Measurements from ENCODE around the gene THAP9. TPM values are rescaled to one million over a fixed set of nuclear protein-coding genes. Genes with fewer than 3 reads are reported as not detected.

Gene THAP9
- polyA plus RNA-seq, 2 of the 4 experiments (the other 2 are of a cell fraction), result 1.7 to 5.3 TPM

DNA sequence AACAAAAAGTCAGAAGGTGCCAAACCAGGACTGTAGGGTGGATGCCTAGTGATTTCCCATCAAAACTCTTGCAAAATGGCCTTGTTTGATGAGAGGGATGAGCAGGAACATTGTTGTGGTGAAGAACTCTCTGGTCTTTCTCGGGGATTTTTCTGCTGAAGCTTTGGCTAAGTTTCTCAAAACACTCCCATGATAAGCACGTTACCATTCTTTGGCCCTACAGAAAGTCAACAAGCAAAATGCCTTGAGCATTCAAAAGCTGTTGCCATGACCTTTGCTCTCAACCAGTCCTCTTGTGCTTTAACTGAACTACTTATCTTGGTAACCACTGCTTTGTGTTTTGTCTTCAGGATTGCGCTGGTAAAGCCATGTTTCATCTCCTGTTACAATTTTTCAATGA, 6.6 kb upstream of the THAP9 start:
- POLR2A ChIA-PET, result no interaction called here
- CTCF ChIA-PET, result no interaction called here
- H3K4me2 ChIP-seq, result no peak overlapping the region
- WGBS (ENCODE audit: missing lambda C conversion rate), result 80% methylated on average over 3 of the region's 3 CpGs
- FAIRE-seq (no peak), ATAC-seq (no peak), DNase-seq (ENCODE audit: low read depth in 1 of 2, low spot score in 1 of 2) (no peak)
- H3K27ac ChIP-seq, result no peak overlapping the region
- no peaks in the 10 kb centered on the region for H3K9me3 ChIP-seq
- H3K4me3 ChIP-seq, result no peak overlapping the region
- TF ChIP-seq NFE2L2 (conservative IDR thresholded peaks at IDR 0.05; ENCODE audit: low read length) (no peak), KDM5A (IDR thresholded peaks at IDR 0.05) (no peak), RCOR1 (IDR thresholded peaks at IDR 0.05; ENCODE audit: low read depth, low read length) (no peak), HOXB5 (CRISPR knock-in tag; IDR thresholded peaks at IDR 0.05) (no peak), GATA3 (IDR thresholded peaks at IDR 0.05; ENCODE audit: borderline replicate concordance) (no peak), PHF8 (IDR thresholded peaks at IDR 0.05; ENCODE audit: borderline replicate concordance, low read depth) (no peak), NR3C1 (IDR thresholded peaks at IDR 0.05) (no peak), KDM1A (IDR thresholded peaks at IDR 0.05; ENCODE audit: low read depth) (no peak), MYC (IDR thresholded peaks at IDR 0.05; ENCODE audit: borderline replicate concordance, low read length) (no peak)
- TF ChIP-seq, protein P1, sequence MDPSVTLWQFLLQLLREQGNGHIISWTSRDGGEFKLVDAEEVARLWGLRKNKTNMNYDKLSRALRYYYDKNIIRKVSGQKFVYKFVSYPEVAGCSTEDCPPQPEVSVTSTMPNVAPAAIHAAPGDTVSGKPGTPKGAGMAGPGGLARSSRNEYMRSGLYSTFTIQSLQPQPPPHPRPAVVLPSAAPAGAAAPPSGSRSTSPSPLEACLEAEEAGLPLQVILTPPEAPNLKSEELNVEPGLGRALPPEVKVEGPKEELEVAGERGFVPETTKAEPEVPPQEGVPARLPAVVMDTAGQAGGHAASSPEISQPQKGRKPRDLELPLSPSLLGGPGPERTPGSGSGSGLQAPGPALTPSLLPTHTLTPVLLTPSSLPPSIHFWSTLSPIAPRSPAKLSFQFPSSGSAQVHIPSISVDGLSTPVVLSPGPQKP (IDR thresholded peaks at IDR 0.05; ENCODE audit: low read depth, low read length), result no peak
- peaks cover 27% of the 10 kb centered on the region; the same call in 2 of the 3 replicates for H3K4me1 ChIP-seq

DNA sequence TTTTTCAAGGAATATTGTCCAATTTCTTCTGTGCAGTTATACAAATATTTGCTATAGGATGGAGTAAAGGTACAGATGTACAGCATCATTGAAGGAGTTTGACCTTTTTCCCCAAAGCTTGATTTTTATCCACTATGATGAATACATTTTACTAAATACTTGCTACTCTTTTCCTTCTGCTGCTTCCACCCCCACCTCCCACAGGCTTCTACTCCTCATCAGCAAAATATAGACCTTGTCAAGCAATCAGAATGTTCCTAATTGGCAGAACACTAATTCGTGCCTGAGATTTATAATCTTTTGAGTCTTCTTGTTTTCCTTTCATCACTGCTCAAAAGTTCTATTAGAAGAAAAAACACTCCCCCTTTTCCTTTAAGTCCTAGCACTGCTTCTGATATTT, 3.8 kb upstream of the THAP9 start:
- no peak overlapping the region for H3K27ac ChIP-seq
- H3K4me3 ChIP-seq, result no peak overlapping the region
- ChIA-PET CTCF (no interaction called here), POLR2A (no interaction called here)
- H3K4me1 ChIP-seq, result peaks cover 28% of the 10 kb centered on the region; the same call in 2 of the 3 replicates
- no peak for DNase-seq (ENCODE audit: low read depth in 1 of 2, low spot score in 1 of 2)
- 78% methylated on average over 1 of the region's 1 CpG for WGBS (ENCODE audit: missing lambda C conversion rate)
- TF ChIP-seq NR3C1 (IDR thresholded peaks at IDR 0.05) (no peak), POLR2A (IDR thresholded peaks at IDR 0.05; ENCODE audit: low read length) (no peak), RARB (CRISPR knock-in tag; IDR thresholded peaks at IDR 0.05) (no peak), MAFK (IDR thresholded peaks at IDR 0.05; ENCODE audit: partially characterized antibody) (no peak), HOXA7 (CRISPR knock-in tag; IDR thresholded peaks at IDR 0.05) (no peak), ZC3H11A (IDR thresholded peaks at IDR 0.05) (no peak), ZFP36 (IDR thresholded peaks at IDR 0.05; ENCODE audit: borderline replicate concordance, partially characterized antibody) (no peak), RAD21 (conservative IDR thresholded peaks at IDR 0.05 in 1 of 2, IDR thresholded peaks at IDR 0.05 in 1 of 2) (no peak), RCOR1 (IDR thresholded peaks at IDR 0.05; ENCODE audit: low read depth, low read length) (no peak), TFCP2L1 (CRISPR knock-in tag; IDR thresholded peaks at IDR 0.05) (no peak), RNF2 (IDR thresholded peaks at IDR 0.05; ENCODE audit: borderline replicate concordance, low read depth) (no peak), JUN (IDR thresholded peaks at IDR 0.05) (no peak), NFE2L2 (conservative IDR thresholded peaks at IDR 0.05; ENCODE audit: low read length) (no peak)
- TF ChIP-seq, protein P2, sequence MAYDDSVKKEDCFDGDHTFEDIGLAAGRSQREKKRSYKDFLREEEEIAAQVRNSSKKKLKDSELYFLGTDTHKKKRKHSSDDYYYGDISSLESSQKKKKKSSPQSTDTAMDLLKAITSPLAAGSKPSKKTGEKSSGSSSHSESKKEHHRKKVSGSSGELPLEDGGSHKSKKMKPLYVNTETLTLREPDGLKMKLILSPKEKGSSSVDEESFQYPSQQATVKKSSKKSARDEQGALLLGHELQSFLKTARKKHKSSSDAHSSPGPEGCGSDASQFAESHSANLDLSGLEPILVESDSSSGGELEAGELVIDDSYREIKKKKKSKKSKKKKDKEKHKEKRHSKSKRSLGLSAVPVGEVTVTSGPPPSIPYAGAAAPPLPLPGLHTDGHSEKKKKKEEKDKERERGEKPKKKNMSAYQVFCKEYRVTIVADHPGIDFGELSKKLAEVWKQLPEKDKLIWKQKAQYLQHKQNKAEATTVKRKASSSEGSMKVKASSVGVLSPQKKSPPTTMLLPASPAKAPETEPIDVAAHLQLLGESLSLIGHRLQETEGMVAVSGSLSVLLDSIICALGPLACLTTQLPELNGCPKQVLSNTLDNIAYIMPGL (CRISPR knock-in tag; IDR thresholded peaks at IDR 0.05; ENCODE audit: borderline replicate concordance), result no peak
- TF ChIP-seq, protein P3, sequence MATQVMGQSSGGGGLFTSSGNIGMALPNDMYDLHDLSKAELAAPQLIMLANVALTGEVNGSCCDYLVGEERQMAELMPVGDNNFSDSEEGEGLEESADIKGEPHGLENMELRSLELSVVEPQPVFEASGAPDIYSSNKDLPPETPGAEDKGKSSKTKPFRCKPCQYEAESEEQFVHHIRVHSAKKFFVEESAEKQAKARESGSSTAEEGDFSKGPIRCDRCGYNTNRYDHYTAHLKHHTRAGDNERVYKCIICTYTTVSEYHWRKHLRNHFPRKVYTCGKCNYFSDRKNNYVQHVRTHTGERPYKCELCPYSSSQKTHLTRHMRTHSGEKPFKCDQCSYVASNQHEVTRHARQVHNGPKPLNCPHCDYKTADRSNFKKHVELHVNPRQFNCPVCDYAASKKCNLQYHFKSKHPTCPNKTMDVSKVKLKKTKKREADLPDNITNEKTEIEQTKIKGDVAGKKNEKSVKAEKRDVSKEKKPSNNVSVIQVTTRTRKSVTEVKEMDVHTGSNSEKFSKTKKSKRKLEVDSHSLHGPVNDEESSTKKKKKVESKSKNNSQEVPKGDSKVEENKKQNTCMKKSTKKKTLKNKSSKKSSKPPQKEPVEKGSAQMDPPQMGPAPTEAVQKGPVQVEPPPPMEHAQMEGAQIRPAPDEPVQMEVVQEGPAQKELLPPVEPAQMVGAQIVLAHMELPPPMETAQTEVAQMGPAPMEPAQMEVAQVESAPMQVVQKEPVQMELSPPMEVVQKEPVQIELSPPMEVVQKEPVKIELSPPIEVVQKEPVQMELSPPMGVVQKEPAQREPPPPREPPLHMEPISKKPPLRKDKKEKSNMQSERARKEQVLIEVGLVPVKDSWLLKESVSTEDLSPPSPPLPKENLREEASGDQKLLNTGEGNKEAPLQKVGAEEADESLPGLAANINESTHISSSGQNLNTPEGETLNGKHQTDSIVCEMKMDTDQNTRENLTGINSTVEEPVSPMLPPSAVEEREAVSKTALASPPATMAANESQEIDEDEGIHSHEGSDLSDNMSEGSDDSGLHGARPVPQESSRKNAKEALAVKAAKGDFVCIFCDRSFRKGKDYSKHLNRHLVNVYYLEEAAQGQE (IDR thresholded peaks at IDR 0.05), result no peak
- TF ChIP-seq, protein P4, sequence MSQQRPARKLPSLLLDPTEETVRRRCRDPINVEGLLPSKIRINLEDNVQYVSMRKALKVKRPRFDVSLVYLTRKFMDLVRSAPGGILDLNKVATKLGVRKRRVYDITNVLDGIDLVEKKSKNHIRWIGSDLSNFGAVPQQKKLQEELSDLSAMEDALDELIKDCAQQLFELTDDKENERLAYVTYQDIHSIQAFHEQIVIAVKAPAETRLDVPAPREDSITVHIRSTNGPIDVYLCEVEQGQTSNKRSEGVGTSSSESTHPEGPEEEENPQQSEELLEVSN (IDR thresholded peaks at IDR 0.05; ENCODE audit: borderline replicate concordance, low read depth), result no peak
- FAIRE-seq, result no peak
- H3K4me2 ChIP-seq, result no peak overlapping the region; the same call in 2 of the 3 replicates
- H3K9me3 ChIP-seq, result no peaks in the 10 kb centered on the region
- ATAC-seq, result no peak
